ENCODE measurements around the gene PXDN.

Gene PXDN

GRCh38 chr2:1750933-1751766, 6.8 kb upstream of the PXDN start:
- H3K4me1 ChIP-seq (ENCODE audit: insufficient read depth, low read length) = no peaks in the 10 kb centered on the region
- H3K4me3 ChIP-seq (ENCODE audit: low read depth in 1 of 2, low read length in 2 of 2) = no peak overlapping the region
- no peak overlapping the region for H3K4me2 ChIP-seq (ENCODE audit: insufficient read depth, low read length)
- peak; percentile 57; the same call in 2 of the 3 replicates for ATAC-seq (ENCODE audit: insufficient read depth, low read depth)
- peaks cover 21% of the 10 kb centered on the region for H3K9me3 ChIP-seq (ENCODE audit: insufficient read depth, low read length, severe bottlenecking)
- H4K20me1 ChIP-seq (ENCODE audit: insufficient read depth, low read length) = no peaks in the 10 kb centered on the region
- H3K79me2 ChIP-seq (ENCODE audit: insufficient read depth, low read length) = no peaks in the 10 kb centered on the region
- no peaks in the 10 kb centered on the region for H3K36me3 ChIP-seq (ENCODE audit: insufficient read depth, low read length)
- no peak overlapping the region for H2AFZ ChIP-seq (ENCODE audit: low read depth, low read length)
- TF ChIP-seq CTCF (IDR thresholded peaks at IDR 0.05; ENCODE audit: borderline replicate concordance, extremely low read depth, low read length, poor library complexity, severe bottlenecking) = peak; percentile 61
- no peak for TF ChIP-seq EZH2 (IDR thresholded peaks at IDR 0.05; ENCODE audit: borderline replicate concordance, low read depth, low read length, severe bottlenecking)
- no peak overlapping the region for H3K9ac ChIP-seq (ENCODE audit: low read depth, low read length)
- no peaks in the 10 kb centered on the region for H3K27me3 ChIP-seq (ENCODE audit: insufficient read depth, low read length, poor library complexity)
- DNase-seq = peak; percentile 12
- no peak overlapping the region for H3K27ac ChIP-seq (ENCODE audit: low read length)

- Histone ChIP-seq H3K79me2 (ENCODE audit: insufficient read depth, low read length) (no peaks in the 10 kb centered on the region), H3K4me1 (ENCODE audit: insufficient read depth, low read length) (no peaks in the 10 kb centered on the region), H3K4me2 (ENCODE audit: insufficient read depth, low read length) (no peak overlapping the region), H3K36me3 (ENCODE audit: insufficient read depth, low read length) (no peaks in the 10 kb centered on the region), H3K9me3 (ENCODE audit: insufficient read depth, low read length, severe bottlenecking) (peaks cover 18% of the 10 kb centered on the region), H4K20me1 (ENCODE audit: insufficient read depth, low read length) (no peaks in the 10 kb centered on the region), H3K9ac (ENCODE audit: low read depth, low read length) (no peak overlapping the region), H3K4me3 (ENCODE audit: low read depth in 1 of 2, low read length in 2 of 2) (no peak overlapping the region), H3K27ac (ENCODE audit: low read length) (no peak overlapping the region), H3K27me3 (ENCODE audit: insufficient read depth, low read length, poor library complexity) (no peaks in the 10 kb centered on the region), H2AFZ (ENCODE audit: low read depth, low read length) (no peak overlapping the region)
- DNase-seq (no peak), ATAC-seq (ENCODE audit: insufficient read depth, low read depth) (no peak)
- TF ChIP-seq EZH2 (IDR thresholded peaks at IDR 0.05; ENCODE audit: borderline replicate concordance, low read depth, low read length, severe bottlenecking) (no peak), CTCF (IDR thresholded peaks at IDR 0.05; ENCODE audit: borderline replicate concordance, extremely low read depth, low read length, poor library complexity, severe bottlenecking) (no peak)
Measured at GRCh38 chr2:1750270-1750932, 6.1 kb upstream of the PXDN start.

- peaks cover 11% of the 10 kb centered on the region for H3K9me3 ChIP-seq (ENCODE audit: insufficient read depth, low read length, severe bottlenecking)
- no peaks in the 10 kb centered on the region for H3K27me3 ChIP-seq (ENCODE audit: insufficient read depth, low read length, poor library complexity)
- no peak overlapping the region for H2AFZ ChIP-seq (ENCODE audit: low read depth, low read length)
- H3K36me3 ChIP-seq (ENCODE audit: insufficient read depth, low read length) = no peaks in the 10 kb centered on the region
- DNase-seq (no peak), ATAC-seq (ENCODE audit: insufficient read depth, low read depth) (no peak)
- no peaks in the 10 kb centered on the region for H3K79me2 ChIP-seq (ENCODE audit: insufficient read depth, low read length)
- H3K27ac ChIP-seq (ENCODE audit: low read length) = no peak overlapping the region
- H3K4me1 ChIP-seq (ENCODE audit: insufficient read depth, low read length) = no peaks in the 10 kb centered on the region
- H4K20me1 ChIP-seq (ENCODE audit: insufficient read depth, low read length) = no peaks in the 10 kb centered on the region
- H3K9ac ChIP-seq (ENCODE audit: low read depth, low read length) = no peak overlapping the region
- H3K4me3 ChIP-seq (ENCODE audit: low read depth in 1 of 2, low read length in 2 of 2) = no peak overlapping the region
- no peak for TF ChIP-seq CTCF (IDR thresholded peaks at IDR 0.05; ENCODE audit: borderline replicate concordance, extremely low read depth, low read length, poor library complexity, severe bottlenecking)
- TF ChIP-seq EZH2 (IDR thresholded peaks at IDR 0.05; ENCODE audit: borderline replicate concordance, low read depth, low read length, severe bottlenecking) = no peak
- H3K4me2 ChIP-seq (ENCODE audit: insufficient read depth, low read length) = no peak overlapping the region
Measured at GRCh38 chr2:1749489-1750119, 5.3 kb upstream of the PXDN start.
